Measurements from ENCODE around the gene LRRC56.
A peak's percentile ranks its signal among the peaks of the same experiment; 100 is the strongest.
"Not testable (repeated sequence)": the region's sequence is repeated elsewhere in the genome, so short reads cannot be mapped to it uniquely, and the experiment has no call there.

The LRRC56 gene

GRCh38 chr11:559712-560304 lies 22.5 kb downstream of the LRRC56 start:
- no peak for DNase-seq (ENCODE audit: low spot score)

GRCh38 chr11:560305-561147 lies 23.2 kb downstream of the LRRC56 start, which contains the start of the genes LMNTD2 and RASSF7:
Gene LMNTD2 (minus strand): TSS chr11:560738. CDS start chr11:560716, 22 bp downstream.
Gene RASSF7 (plus strand): TSS chr11:560970. CDS start chr11:561769, 799 bp downstream.
- peak; percentile 99 for DNase-seq (ENCODE audit: low spot score)

- no peak for DNase-seq (ENCODE audit: low spot score)
Observed at GRCh38 chr11:561148-562003, 24.0 kb downstream of the LRRC56 start.

GRCh38 chr11:562046-562645 lies 24.8 kb downstream of the LRRC56 start:
- no peak for DNase-seq (ENCODE audit: low spot score)

GRCh38 chr11:563066-563811 lies 25.9 kb downstream of the LRRC56 start:
- DNase-seq (ENCODE audit: low spot score): no peak

- no peak for DNase-seq (ENCODE audit: low spot score)
Observed at GRCh38 chr11:563812-564578, 26.7 kb downstream of the LRRC56 start.

GRCh38 chr11:565921-566509 lies 28.7 kb downstream of the LRRC56 start:
- DNase-seq (ENCODE audit: low spot score): no peak

GRCh38 chr11:567011-567628 lies 29.8 kb downstream of the LRRC56 start:
- DNase-seq (ENCODE audit: low spot score): no peak

GRCh38 chr11:567629-568292 lies 30.4 kb downstream of the LRRC56 start:
- DNase-seq (ENCODE audit: low spot score): no peak

- peak; percentile 99 for DNase-seq (ENCODE audit: low spot score)
Observed at GRCh38 chr11:568306-569157, 31.2 kb downstream of the LRRC56 start.

- DNase-seq (ENCODE audit: low spot score): no peak
Observed at GRCh38 chr11:569158-569885, 32.0 kb downstream of the LRRC56 start.

GRCh38 chr11:571802-572185 lies 34.5 kb downstream of the LRRC56 start:
- DNase-seq (ENCODE audit: low spot score): no peak

GRCh38 chr11:573146-573759 lies 35.9 kb downstream of the LRRC56 start:
- DNase-seq (ENCODE audit: low spot score): no peak

- not testable (repeated sequence) for DNase-seq (ENCODE audit: low spot score)
Observed at GRCh38 chr11:574031-574570, 36.8 kb downstream of the LRRC56 start.

- DNase-seq (ENCODE audit: low spot score): no peak
Observed at GRCh38 chr11:574632-575312, 37.4 kb downstream of the LRRC56 start.
